B cell (primary cell): ENCODE results near the gene FER.
"Not testable (repeated sequence)": the region's sequence is repeated elsewhere in the genome, so short reads cannot be mapped to it uniquely, and the experiment has no call there.

Experiments used
- CTCF ChIP-seq: fragments of 200-600 bp; IDR thresholded peaks from one replicate; pipeline ENCODE4 v1.8.0; 2022; ENCODE audit warnings: antibody characterized with exemption, mild to moderate bottlenecking
- EZH2 ChIP-seq: IDR thresholded peaks from 2 replicates; pipeline ENCODE4 v1.6.1; 2012; ENCODE audit warnings: borderline replicate concordance, low read depth, mild to moderate bottlenecking, moderate library complexity, low read length; ENCODE audit not compliant: insufficient read depth, poor library complexity, severe bottlenecking

- TF ChIP-seq CTCF, EZH2: not testable (repeated sequence)
These were observed 46.7 kb downstream of the FER start for GRCh38 chr5:108794349-108794748.
